NCI-H69 (cell line): ENCODE data around the gene ZNF341.

ENCODE experiments used
- DNase-seq: peaks from one replicate; lab custom pipeline; 2025; lab: John Stamatoyannopoulos, UW

Gene ZNF341

DNA sequence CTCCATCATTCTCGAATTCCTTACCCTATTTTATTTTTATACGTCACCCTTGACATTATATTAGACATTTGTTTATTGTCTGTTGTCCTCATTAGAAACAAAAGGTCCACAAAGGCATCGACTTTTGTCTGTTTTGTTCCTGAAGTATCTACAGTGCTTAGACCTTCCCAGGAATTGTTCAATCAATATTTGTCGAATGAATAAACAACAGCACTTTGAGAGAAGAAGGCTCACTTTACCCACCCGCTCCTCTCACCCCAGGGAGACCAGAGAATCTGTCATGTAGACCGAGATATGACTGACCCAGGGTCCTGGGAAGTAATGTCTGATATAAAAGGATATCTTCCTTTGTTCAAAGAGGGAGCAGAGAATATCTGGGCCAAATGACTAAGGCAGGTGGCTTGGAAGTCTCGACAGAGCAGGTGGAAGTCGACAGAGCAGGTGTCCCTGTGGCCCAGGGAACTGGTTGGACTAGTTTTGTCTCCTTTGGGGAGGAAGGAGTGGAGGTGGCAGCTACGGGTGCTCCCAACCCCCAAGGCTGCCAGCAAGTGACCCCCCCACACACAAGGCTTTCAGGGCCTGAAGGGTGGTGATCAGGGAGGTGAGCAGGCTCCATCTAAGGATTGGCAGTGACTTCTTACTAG is 64.6 kb downstream of the ZNF341 start:
- DNase-seq = no peak

DNA sequence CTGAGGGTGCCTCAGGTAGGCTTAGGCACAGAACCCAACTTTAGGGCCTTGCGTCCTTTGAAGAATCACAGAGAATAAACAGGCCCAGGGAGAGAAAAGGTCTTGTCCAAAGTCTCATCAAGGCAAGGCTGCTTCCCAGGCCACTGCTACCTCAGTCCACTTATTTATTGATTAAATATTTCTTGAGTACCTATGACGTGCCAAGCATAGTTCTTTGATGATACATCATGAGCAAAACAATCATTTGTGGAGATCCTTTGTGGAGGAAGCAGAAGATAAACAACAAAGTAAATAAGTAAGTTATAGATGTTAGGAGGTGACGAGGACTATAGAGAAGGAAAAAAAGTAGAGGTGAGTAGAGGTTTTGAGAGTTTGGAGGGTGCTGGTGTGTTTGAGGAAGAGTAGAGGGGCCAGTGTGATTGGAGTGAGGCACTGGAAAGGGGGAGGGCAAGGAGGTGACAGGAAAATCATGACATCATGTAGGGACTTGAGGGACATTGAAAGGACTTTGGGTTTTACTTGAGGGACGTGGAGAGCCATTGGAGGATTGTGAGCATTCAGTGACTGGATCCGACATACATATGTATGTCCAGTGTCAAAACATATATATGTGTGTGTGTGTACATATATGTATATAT is 65.2 kb downstream of the ZNF341 start:
- no peak for DNase-seq

DNA sequence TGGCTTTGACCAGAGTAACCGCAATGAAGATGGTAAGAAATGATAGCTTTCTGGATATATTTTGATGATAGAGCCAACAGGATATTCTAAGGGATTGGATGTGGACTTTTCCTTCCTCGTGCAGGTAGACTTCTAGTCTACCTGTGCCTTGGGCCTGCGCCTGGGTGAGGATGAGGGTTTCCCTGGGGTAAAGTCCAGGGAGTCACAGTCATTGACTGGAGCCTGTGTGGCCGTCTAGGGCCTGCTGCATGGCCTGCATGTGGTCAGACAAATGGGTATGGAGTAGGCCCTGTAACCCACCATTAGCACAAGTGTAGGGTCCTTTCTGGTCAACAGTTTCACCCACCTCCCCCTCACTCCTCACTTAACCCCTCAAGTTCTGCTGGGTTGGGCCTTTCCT is 66.6 kb downstream of the ZNF341 start:
- no peak for DNase-seq

DNA sequence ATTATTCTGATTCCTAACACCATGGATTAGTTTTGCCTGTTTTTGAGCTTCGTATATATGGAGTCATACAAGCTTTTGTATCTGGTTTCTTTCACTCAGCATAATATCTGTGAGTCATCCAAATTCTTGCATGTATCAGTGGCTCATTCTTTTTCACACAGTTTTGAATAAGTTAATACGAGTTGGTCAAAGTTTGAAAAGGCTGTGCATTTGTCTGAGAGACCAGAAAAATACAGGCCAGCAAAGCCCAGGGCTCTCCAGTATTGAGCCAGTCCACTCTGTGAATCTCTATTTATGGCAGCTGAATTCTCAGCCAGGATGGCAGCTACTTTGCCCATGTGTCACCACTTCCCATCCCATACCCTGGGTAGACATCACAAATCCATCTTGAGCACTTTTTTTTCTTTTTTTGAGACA is 72.1 kb downstream of the ZNF341 start:
- no peak for DNase-seq

DNA sequence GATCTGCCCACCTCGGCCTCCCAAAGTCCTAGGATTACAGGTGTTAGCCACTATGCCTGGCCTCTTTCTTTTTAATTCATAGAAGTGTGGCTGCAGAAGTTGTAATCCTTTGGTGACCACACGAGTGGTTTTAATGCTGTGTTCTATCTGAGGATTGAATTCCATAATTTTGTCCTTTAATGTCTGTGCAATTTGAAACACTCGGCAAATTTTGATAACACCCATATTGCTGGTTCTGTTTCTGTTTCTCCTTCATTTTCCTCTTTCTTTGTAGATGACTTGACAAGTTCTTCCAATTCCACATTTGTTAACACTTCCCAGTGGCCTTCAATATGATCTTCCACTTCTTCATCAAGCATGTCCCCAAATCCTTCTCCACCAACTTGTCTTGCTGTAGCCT is 76.6 kb downstream of the ZNF341 start:
- DNase-seq = no peak

DNA sequence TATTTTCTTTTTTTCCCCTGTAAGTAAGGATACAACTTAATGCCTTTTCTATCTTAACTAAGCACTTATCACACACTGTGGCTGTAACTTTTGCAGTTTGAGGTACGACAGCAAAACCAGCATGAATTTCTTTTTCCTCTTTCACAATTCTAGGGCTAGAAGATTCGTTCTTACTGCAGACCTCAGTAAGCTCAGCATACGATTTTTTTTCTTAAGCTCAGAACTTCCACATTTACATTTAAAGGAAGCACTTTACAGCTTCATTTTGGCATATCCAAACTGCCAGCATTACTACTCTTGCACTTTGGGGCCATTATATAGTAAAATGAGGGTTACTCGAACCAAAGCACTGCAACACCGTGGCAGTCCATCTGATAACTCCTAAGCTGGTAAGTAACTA is 78.5 kb downstream of the ZNF341 start:
- DNase-seq = no peak

DNA sequence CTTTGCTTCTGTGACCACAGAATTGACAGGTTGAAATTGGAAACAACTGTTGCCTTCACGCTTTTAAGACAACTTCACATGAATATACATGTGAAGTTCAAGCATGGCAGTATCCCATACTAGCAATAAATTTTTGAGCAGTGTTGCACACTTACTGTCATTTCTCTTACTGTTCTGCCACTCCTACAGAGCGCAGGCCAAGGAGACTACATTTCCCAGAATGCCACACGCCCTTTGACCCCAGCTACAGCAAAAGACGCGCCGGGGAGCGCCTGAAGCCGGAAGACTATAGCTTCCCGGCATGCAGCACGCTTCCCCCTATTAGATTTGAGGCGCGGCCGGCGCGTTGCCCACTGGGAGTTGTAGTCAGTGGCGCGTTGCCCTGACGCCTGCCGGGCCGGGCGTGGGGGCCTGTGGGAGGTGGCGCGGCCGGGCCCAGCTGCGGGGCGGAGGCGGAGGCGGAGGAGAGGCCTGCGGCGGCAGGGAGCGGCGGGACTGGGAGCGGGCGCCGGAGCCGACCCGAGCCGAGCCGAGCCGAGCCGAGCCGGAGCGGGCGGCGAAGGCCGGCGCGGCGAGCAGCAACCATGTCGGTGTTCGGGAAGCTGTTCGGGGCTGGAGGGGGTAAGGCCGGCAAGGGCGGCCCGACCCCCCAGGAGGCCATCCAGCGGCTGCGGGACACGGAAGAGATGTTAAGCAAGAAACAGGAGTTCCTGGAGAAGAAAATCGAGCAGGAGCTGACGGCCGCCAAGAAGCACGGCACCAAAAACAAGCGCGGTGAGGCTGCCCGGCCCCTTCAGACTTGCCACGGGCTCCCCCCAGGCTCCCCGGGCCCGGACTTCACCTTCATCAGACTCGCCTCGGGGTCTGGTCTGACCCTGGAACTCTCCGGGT is 79.3 kb downstream of the ZNF341 start, which contains the start of gene CHMP4B:
Gene CHMP4B (plus strand): TSS at position 464 of the 891 bp plus-strand sequence. CDS start 121 bp downstream, at position 585.
- peak; percentile 99 for DNase-seq

DNA sequence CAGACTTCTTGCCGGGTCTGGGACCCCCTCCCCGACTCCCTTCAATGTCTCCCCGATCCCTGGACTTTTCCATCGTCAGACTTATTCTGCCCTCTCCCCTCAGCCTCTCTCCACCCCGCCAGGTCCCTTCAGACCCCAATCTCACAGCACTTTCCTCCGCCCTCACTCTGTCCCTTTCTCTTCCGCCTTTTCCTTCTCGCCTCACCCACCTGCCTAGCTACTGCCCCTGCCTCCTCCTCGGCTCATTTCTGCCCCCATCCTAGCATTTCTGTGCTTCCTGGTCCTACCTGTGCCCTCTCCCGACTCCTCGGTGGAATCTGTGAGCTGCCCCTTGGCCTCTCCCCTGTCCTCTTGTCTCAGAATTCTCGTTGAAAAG is 80.0 kb downstream of the ZNF341 start:
- peak; percentile 53 for DNase-seq

DNA sequence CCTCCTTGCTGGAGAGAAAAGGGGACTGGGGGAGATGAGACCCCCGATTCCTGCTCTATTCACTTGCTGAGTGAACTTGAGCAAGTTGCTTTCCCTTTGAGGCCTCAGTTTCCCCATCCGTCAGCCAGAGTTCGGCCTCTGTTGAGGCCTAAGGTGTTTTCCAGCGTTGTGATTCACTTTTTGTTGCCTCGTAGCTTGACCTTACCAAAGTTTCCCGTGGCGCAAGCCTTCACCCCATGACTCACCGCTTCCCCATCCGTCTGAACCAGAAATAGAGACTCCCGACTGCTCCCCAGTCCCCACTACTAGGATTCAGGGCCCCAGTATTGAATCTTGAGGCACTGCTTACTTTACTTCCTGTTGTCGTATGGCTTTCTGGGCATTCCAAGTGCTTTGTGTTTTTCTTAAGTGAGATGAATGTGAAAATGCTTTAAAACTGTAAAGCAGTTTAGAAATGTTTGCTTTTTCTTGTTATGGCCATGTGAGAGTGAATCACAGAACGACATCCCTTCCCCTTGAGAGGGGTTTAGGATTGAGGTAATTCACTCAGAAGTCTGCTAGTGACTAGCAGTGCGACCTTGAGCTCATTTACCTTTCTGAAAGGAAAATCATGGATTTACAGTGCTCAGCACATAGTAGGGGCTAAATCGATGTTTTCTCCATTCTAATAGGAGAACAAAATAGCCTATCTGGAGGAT is 80.5 kb downstream of the ZNF341 start:
- peak; percentile 38 for DNase-seq

DNA sequence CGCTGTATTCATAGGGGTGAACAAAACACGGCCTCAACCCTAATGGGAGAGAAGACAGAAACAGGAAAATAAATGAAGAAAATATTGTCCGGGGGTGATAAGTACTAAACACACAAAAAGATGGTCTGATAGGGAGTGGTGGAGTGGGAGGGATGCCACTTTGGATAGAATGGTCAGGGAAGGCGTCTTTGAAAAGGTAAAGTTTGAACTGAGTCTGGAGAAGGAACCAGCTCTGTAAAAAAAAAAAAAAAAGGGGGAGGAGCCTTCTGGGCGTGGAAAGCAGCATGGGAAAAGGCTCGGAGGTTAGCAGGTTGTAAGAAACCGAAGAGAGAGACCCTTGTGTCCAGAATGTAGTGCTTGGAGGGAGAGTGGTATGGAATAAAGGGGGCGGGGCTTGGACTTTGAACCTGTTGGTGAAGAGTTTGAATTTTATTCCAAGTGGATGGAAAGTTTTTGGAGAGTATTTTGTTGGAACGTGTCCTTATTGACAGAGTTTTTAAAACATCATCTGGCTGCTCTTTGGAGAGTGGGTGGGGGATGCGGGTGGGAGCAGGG is 81.2 kb downstream of the ZNF341 start:
- no peak for DNase-seq

DNA sequence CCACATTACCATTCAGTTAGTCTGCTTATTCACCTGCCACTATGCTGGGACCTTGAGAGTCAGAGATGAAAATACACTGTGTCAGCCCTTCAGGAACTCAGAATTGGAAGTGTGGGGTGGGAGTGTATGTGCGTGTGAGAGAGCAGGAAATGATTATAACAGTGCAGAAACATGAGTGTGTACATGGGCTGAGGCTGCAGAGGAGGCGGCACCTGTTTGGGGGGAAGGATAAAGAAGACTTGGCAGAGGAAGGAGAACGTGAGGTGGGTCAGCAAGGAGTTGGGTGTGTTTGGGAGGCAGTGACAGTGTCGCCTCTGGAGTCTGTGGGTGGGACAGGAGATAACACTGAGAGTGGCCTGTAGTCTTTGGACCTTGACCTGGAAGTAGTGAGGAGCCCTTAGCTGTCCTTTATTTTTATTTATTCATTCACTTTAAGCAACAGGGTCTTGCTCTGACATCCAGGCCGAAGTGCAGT is 82.5 kb downstream of the ZNF341 start:
- no peak for DNase-seq

DNA sequence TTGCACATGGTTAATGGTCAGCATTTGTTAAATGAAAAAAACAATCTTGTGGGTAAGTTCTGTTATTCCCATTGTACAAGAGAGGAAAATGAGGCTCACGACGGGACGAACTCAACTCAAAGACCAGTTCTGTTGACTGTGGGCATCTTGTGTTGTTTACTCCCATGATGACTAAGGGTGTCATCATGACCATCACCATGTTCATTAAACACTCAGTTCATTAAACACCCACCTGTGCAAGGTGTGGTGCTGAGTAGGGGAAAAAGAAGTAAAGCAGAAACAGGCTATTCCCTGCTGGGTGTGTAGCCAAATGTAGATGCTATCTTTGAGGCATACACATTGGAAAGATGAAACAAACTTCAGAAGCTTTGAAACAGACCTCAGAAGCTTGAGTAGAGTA is 83.9 kb downstream of the ZNF341 start:
- DNase-seq = no peak

DNA sequence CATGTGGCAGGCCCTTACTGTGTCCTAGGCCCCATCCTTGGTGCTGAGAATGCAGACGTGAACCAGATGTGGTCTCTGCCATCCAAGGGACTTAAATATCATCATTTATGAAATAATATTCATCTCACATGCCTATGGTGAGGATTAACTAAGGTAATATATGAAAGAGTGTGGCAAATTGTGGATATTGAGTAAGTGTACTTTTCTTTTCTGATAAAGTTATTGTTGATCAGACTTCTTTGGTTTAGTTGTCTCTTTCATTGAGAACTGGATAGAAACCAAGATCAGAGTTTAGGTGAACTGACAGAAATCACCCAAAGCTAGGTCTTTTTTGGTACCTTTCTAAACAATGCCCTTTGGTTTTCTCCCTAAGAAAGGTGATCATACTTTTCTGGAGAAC is 84.4 kb downstream of the ZNF341 start:
- DNase-seq = no peak

DNA sequence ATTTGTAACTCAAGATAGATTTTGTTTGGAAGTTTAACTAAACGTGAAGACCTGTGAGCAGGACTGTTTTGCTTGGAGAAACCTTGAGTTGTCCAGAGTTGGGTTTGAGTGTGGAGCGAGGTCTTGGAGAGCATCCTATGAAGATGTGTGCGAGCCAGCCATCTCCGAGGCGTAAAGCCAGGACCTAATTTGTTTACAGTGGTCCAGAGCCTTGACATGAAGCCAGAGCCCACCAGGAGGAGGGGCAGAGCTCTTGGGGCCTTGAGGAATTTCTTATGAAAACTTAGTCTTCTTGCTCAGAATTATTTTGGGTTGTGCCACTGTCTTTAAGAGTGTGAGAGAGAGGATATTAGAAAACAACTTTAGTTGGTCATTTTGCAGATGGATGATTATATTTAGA is 85.6 kb downstream of the ZNF341 start:
- no peak for DNase-seq

DNA sequence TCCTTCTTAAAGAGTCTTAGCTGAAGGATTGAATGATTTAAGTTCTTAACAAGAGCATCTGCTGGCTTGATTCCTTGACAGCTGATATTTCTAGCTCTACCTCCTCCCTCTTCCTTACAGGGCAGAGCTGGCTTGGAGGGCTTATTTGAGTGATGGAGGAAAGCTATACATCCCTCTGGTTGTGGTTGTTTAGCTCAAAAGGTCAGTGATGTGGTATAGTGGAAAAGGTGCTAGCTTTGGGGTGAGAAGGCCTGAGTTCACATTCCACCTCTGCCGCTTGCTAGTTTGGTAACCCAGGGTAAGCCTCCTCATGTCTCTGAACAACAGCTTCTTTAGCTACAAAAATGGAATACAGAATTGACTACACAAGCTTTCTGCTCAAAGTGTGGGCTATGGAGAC is 87.7 kb downstream of the ZNF341 start:
- no peak for DNase-seq

DNA sequence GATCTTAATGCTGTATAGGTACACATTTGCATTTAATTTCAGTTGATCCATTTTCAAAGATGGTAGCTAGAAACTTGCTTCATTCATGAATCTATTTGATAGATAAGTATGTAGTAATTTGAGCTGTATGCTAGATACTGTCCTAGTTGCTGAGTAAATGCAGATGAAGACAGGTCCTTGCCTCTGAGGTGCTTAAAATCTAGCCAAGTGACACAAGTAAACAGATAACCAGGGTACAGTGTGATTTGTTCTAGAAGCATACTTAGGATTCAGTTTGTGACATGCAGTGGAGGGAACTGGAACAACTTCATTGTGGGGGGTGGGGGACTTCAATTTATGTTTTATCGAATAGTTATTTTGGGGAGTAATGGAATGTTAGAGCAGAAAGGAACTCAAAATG is 88.6 kb downstream of the ZNF341 start:
- DNase-seq = no peak

DNA sequence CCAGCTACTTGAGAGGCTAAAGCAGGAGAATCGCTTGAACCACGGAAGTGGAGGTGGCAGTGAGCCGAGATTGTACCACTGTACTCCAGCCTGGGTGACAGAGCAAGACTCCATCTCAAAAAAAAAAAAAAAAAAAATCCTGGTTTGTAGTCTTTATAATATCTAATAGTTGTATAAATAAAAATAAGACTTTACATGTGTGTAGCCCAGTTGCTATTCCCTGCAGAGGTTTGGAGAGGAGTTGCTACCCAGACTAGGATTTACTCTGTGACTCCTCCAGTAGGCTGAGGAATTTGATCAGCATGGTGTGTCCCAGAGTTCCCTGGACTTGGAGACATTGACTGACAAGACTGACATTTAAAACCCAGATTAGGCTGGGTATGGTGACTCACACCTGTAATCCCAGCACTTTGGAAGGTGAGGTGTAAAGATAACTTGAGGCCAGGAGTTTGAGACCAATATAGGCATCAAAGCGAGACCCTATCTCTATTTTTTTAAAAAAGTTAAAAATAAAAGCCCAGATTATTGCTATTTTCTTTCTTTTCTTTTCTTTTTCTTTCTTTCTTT is 89.6 kb downstream of the ZNF341 start:
- no peak for DNase-seq

DNA sequence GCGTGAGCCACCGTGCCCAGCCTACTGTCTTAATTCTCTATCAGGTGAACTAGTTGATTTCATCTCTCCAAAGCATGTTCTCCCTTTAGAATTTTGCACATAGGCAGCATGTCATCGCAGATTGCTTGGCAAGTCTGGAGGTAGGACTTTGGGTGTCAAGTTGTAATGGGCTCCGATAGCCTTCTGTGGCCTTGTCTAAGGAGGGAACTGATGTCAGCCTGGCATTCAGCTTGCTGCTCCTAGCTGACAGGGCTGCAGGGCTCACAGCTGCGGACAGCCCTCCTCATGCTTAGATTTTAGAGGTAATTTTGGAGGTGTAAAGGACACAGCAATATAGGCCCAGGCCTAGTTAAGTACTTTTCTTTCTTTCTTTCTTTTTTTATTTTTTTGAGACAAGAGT is 90.6 kb downstream of the ZNF341 start:
- DNase-seq = no peak

DNA sequence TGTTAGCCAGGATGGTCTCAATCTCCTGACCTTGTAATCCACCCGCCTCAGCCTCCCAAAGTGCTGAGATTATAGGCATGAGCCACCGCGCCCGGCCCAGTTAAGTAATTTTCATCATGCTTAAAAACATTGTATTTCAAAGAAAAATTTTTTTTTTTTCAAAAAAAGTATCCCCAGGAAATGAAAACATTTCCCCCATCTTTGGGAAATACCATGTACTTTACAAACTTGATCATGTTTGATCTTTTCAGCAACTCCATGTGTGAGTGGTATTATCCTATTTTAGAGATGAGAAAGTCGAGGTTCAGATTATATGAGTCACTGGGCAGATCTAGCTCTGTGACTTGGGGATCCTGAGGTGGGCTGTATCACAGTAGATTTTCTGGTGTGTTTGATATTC is 91.2 kb downstream of the ZNF341 start:
- DNase-seq = no peak

DNA sequence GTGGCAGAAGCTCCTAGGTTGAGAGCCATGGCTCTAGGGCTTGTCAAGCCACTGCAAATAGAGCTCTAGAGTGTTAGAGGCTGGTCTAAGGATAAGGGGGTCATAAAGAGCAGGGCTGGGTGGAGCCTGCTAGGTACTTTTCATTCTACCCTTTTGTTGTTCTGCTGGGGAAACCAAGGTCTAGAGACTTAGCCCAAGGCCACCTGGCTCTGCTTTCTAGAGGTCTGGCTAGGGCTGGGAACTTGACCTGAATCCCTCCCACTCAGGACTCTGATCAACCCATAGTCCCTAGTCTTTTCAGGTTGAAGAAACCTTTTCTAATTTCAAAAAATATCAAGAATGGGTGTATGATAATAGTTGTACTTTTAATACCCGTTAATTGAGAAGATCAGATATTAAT is 93.1 kb downstream of the ZNF341 start:
- DNase-seq = no peak
